NCI-H1105 treated with DMSO at 0.1 percent for 48 hours (cell line): Measurements from ENCODE around the gene DNASE2B.
"Not testable (repeated sequence)": the region's sequence is repeated elsewhere in the genome, so short reads cannot be mapped to it uniquely, and the experiment has no call there.

Source experiments
- DNase-seq: peaks from one replicate; lab custom pipeline; 2025; lab: John Stamatoyannopoulos, UW

DNASE2B gene

DNA sequence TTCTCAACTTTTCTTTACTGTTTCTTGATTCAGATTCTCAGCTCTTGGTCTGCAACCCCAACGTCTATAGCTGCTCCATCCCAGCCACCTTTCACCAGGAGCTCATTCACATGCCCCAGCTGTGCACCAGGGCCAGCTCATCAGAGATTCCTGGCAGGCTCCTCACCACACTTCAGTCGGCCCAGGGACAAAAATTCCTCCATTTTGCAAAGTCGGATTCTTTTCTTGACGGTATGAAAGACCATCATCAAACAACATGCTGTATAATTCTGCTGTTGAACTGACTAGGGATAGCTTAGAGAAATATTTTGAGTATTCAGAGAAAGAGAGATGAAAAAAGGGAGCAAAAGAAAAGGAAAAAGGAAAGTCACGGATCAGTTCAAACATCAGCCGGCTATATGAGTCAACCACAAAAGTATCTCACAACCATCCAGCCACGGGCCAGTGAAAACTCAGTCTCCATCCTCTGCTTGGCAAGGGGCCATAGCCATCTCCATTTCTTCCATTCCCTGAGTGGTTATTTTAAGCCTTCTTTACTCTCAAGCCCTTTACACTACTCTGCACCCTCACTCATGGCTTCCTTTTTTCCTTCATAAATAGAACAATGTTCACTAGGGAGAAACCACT, 14.1 kb downstream of the DNASE2B start:
- DNase-seq = no peak

DNA sequence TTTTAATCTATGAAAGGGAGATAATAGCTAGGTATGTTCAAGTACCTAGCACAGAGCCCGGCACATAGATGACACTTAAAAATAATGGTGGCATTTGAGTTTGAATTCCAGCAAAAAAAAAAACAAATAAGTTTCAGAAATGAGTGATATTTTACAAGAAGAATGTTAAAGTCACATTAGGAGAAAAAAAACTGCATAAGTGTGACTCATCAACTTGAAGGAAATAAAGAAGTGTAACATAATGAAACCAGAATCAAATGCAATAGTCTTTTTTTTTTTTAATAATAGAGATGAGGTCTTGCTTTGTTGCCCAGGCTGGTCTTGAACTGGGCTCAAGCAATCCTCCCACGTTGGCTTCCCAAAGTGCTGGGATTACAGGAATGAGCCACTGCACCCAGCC, 17.1 kb downstream of the DNASE2B start:
- DNase-seq = no peak

DNA sequence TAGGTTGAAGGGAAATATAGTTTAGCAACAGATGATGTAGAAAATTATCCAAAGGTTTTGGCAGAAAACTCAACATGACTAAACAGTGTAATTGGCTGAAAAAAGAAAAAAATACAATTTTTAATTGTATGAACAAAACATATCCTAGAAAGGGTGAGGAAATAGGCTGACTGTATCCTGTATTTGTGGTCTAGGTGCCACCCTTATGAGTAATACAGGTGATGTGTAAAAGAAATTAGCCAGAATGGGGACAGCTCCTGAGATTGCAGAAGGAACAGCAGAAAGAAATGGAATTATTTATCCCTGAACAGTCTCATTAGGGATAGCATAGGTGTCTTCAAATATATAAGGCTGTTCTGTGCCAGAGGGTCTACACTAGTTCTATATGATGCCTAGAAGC, 24.6 kb downstream of the DNASE2B start:
- no peak for DNase-seq

DNA sequence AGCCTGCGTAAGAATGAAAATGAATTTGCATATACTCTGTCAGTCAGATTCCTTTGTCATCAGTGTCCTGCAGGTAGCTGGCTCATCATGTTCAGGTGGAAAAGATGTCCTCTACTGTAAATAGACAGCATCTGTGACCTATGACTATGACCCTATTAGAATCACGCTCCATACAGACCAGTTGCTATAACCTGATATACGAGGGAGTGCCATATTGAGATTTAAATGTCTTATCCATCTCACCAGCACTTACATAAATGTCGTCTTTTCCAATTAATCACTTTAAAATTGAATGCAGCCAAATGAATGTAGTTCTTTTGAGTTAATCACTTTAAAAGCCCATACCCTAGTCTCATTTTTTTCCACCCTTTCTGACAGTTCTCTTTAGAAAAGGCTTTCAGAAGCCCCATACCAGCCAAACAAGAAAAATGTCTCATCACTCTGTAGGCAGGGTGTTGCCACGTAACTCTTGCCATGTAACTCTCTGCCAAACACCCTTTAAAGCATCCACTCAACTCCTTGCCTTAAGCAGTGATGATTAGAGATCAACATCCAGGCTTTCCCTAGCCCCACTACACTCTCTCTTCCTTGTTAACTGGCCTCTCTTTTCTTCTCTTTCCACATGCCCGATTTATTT, 26.3 kb downstream of the DNASE2B start:
- DNase-seq = no peak

DNA sequence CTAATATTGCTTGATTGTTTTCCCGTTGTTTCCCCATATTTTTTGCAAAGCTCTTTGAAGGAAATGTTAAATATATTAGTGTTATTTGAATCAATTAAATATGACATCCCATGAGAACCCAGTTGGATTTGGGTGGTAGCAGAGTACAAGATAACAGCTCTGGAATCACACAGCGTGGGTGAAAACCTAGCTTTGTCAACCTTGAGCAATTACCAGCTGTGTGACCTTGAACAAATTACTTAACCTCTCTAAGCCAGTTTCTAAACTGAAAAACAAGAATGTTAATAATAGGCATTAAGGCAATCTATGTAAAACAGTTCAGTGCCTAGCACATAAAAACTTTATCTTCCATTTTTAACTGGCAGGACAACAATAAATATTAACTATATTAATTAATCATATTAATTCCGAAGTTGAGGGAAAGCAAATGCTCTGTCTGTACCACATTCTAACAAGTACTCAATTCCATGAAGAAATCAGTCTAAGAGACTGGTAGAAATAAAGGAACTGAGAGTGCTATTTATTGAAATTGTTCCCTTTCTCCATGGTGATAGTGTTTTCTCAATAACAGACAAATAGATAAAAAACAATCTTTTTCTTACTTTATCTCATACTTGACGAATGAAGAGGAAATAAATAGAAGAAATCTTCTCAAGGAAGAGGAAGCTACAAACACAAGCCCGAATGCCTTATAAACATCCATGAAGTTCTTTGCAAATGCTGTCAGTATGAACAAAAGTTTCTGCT, 27.0 kb downstream of the DNASE2B start:
- no peak for DNase-seq

DNA sequence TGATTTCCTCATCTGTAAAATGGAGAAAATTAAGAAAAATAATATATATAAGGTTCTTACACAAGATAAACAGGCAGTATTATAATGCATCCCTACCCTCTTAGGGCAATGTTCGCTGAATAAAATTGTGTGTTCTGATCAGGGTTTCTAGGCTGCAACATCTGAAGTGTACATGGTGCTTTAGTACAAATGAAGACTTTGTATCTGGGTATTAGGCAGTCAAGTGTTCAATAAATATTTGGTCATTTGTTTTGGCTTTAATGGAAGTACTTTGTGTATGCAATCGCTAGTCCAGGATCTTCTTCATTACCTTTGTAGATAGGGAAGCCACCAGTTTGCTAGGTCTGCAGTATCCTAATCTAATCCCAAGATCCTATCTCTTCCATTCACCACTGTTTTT, 28.1 kb downstream of the DNASE2B start:
- no peak for DNase-seq

DNA sequence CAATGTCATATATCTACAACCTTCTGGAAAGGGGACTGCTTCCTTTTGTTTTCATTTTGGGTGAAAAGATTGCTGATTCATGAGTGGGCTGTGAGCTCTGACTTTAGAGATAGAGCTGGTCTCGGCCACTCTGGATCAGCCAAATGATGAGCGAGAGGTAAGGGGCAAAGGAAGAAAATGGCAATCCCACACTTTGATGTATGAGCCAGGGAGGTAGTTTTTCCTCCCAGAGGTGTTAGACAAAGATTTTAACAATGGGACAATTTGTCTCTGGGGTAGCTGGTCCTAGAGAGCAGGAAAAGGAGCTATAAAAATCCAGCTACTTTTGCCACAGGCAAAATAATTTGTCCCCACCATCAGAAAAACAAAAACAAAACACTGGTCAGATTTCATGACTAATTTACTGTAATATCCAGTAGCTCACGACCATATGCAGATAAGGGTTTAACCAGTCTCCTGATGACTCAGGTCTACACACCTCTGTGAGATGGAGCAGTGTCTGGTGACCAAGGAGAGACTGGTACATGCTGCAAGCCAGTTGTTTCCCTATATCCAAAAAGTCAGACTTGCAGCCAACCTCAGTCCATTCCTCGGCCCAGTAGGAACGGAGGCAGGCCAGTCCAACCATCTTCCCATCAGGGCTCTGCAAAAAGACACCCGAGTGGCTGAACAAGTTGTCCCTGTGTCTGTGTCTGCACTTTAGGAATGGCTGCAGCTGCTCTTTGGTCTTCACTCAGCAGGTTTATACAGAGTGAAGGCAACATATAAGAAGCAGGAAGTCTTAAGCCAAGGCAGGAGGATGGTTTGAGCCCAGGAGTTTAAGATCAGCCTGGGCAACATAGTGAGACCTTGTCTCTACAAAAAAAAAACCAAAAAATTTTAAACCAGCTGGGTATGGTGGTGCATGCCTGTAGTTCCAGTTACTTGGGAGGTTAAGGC, 29.2 kb downstream of the DNASE2B start:
- DNase-seq = no peak

DNA sequence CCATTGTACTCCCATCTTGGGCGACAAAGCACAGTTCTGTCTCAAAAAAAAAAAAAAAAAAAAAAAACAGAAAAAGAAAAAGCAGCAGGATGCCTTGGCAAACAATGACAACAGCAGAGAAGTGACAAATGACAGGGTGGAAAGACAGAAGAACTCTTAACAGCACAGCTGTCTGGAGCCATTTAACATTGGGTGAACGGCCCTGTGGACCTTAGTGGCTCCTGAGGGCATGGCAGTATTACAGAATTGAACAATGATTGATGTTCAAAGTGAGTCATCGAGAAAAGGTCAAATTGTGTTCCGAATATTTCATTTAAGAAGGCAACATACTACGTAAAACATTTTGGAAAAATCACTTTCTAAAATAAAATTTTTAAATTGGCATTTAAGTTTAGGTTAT, 30.0 kb downstream of the DNASE2B start:
- DNase-seq = no peak

DNA sequence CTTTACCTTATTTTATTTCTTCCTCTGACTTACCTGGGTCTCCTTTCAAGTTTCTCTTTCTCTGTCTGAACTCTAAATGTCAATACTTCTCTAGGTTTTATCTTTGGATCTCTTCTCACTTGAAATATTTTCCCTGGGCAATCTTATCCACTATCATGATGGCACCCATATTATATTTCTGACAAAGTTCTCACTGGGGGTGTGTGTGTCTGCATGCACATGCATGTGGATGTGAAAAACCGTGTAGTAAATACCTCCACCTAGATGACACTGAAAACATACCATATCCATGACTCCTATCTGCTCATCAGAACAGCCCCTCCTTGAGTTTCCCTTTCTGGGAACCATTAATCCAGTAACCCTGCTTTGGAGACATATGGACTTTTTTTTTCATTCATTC, 30.9 kb downstream of the DNASE2B start:
- DNase-seq = no peak

DNA sequence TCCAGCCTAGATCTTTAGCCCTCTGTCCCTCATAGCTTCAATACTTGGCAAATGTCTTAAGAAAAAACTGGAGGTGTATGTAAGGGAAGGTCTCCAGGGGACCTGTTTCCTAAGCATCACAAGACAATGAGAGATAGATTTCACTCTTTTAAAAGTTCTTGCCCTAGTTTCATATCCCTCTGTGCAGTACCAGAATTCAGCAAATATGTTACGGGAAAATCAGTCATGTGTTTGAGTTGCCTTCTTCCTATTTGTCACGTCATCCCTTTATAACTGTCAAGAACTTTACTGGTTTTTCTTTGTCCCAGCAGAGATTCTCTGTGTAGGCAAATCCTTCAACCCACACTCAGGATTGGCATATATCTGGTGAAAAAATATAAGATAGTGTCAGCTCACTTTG, 32.3 kb downstream of the DNASE2B start:
- DNase-seq = no peak

DNA sequence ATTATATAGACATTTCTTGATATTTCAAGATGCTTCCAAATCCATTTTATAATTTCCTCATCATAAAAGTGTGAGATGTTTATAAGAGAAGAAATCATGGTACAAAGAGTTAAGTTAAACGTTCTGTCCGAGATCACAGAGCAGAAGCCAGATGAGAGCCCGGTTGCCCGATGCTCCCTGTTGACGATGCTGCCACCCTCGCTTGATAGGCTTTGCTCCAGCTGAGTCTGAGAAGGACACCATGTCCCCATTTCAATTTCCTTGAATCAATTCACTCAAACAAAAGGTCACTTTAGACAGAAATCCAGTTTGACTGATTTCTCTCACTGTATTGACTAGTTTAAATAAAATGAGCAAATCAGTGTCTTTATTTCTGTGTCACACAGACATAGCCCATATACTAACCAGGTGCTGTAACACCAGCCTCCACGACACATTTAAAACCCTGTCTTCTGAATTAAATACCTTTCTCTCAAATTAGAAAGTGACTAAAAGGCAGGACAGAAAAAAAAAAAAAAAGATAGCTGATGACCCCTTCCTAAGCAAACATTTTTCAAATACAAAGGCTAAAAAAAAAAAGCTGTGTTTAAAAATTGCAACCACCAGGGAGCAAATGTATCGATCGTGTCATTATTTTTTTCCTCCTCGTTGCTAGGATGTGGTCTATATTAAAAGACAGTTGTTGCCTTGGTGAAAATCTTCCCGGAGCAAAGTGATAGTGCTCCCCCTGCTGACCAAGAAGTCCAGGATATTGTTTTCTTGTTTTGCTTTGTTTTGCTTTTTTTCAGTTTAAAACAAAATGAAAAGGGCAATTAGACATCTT, 35.2 kb downstream of the DNASE2B start:
- peak; percentile 77 for DNase-seq

DNA sequence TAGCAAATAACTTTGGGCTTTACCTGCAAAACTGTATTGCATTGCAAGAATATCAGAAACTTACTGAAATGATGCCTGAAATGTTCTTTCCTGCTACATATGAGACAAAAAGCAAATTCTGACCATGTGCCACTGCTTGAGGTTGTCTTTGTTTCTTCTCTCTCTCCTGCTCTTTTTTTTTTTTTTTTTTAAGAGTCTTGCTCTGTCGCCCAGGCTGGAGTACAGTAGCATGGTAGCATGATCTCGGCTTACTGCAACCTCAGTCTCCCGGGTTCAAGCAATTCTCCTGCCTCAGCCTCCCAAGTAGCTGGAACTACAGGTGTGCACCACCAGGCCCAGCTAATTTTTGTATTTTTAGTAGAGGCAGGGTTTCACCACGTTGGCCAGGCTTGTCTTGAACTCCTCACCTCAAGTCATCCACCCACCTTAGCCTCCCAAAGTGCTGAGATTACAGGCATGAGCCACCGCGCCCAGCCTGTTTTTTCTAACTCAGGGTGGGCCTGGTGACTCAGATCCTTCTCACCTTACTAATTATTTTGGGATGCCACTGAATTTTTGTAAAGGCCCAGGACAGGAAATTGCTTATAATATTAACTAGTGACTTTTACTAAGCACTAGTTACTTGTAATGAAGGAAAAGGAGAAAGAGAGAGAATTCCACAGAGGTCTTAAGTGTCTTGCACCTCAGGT, 35.9 kb downstream of the DNASE2B start:
- DNase-seq = no peak

DNA sequence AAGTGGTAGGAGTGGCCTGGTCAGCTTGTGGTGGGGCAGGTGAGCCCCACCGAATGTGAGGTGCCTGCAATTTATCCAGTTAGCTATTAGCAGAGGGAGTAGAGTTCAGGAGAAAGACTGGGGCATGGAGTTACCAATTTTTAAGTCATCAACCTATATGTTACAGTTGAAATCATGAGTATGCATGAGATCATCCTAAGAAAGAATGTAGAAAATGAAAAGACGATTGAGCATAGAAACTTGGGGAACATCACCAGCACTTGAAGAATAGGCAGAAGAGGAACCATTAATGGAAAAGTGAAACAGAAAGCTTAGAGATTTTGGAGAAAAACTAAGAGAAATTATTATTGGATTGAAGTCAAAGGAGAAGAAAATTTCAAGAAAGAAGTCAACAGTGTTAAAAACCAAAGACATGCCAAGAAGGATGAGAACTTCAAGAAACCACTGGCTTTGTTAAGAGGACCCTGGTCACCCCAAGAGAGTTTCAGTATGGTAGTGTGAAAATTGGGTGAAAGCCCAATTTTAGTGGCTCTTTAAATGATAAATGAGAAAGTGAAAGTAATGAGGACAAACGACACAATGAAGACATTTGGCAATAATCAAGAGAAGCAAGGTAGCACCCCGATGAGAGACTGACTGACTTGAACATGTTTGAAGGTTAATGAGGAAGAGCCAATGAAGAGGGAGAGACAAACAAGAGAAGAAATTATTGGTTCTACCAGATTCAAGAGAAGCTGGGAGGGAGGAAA, 36.7 kb downstream of the DNASE2B start:
- no peak for DNase-seq

DNA sequence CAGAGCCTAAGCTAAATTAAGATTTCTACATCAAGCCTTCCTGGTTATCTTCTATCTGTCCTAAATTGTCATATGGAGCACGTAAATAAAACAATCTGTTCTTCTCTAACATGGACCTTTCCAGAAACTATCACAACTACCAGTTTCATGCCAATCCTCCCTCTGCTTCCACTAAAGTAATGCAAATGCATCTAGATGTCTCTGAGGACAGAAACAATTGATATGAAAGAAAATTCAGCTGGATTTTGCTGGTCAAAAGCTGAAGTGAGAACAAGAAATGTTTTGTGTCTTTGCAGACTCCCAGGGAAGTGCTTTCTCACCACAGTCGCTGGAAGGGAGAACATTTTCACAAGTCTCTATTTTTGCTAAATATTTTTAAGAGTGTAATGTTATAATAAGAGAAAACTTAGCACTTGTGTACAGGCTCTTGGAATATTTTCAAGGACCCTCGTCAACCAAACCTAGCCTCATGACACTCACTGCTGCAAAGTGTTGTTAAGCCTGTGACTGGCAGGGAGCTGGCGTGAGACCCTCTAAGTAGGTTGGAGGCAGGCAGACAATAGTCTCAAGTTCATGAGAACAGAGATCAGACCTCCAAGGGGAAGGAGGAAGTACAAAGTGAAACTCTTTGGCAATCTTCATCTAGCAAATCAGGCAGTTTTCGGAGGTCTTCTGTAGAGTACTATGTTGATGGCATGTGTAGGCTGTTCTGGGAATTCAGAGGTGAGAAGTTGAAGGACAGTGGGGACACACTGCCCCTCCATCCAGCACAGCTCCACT, 38.8 kb downstream of the DNASE2B start:
- DNase-seq = no peak

DNA sequence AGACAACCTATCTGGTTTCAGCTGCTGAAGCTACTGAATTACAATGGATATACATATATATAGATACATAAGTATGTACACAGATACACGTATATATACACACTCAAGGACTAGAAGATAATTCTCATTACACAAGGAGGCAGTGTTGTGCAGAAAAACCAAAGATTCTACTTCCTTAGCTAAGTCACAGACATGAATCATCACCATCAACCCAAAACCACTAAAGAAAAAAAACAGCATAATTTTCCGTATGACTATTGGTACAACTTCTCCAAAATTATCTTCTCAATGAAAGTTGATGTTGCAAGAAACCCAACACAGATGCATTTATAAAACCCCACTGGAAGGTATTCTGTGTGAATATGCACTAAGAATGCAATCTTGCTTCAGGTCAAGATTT, 44.0 kb downstream of the DNASE2B start:
- peak; percentile 45 for DNase-seq

DNA sequence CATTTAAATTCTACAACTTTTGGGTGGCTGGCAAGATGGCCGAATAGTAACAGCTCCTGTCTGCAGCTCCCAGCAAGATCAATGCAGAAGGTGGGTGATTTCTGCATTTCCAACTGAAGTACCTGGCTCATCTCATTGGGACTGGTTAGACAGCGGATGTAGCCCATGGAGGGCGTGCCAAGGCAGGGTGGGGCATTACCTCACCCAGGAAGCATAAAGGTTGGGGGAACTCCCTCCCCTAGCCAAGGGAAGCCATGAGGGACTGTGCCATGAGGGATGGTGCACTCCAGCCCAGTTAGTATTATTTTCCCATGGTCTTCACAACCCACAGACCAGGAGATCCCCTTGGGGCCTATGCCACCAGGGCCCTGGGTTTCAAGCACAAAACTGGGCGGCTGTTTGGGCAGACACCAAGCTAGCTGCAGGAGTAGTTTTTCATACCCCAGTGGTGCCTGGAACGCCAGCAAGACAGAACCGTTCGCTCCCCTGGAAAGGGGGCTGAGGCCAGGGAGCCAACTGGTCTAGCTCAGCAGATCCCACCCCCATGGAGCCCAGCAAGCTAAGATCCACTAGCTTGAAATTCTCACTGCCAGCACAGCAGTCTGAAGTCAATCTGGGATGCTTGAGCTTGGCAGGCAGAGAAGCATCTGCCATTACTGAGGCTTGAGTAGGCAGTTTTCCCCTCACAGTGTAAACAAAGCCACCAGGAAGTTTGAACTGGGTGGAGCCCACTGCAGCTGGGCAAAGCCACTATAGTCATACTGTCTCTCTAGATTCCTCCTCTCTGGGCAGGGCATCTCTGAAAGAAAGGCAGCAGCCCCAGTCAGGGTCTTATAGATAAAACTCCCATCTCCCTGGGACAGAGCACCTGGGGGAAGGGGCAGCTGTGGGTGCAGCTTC, 44.7 kb downstream of the DNASE2B start:
- DNase-seq = not testable (repeated sequence)

DNA sequence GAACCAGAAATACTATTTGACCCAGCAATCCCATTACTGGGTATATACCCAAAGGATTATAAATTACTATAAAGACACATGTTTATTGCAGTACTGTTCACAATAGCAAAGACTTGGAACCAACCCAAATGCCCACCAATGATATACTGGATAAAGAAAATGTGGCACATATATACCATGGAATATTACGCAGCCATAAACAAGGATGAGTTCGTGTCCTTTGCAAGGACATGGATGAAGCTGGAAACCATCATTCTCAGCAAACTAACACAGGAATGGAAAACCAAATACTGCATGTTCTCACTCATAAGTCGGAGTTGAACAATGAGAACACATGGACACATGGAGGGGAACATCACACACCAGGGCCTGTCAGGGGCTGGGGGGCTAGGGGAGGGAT, 50.4 kb downstream of the DNASE2B start:
- not testable (repeated sequence) for DNase-seq

DNA sequence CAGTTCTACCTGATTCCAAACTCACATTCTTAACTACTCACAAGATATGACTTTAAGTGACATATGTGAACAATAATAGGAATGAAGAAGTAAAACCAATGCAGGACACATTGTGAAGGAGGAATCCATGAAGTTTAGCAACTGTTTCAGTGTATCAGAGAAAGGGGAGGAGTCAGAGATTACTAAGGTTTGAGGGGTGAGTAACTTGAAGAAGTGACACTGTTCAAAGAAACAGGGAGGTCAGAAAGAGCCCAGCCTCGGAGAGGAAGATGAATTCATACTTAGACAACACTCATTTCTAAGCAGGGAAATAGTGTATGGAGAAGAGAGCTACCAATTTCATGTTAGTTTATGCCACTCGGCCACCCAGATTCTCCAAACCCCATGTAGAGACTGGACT, 52.6 kb downstream of the DNASE2B start:
- no peak for DNase-seq
